ENCODE results near the gene ERAP2.

GRCh38 chr5:96905864-96906263 lies 29.6 kb downstream of the ERAP2 start:
- TF ChIP-seq EZH2 (IDR thresholded peaks at IDR 0.05): no peak
- no peak for TF ChIP-seq POLR2AphosphoS5 (IDR thresholded peaks at IDR 0.05; ENCODE audit: borderline replicate concordance, low read depth, low read length)
- no peak for TF ChIP-seq FOXP2 (optimal IDR thresholded peaks at IDR 0.05; ENCODE audit: control extremely low read depth, extremely low read length, insufficient read depth)
